HG03175 (cell line): ENCODE results near the gene SPIN1.
A peak's percentile ranks its signal among the peaks of the same experiment; 100 is the strongest.
"Not testable (repeated sequence)": the region's sequence is repeated elsewhere in the genome, so short reads cannot be mapped to it uniquely, and the experiment has no call there.

ENCODE experiments used
- ATAC-seq: cut with Tn5 transposase; IDR thresholded peaks from one replicate; pipeline ENCODE4 v1.9.1; 2021; ENCODE audit warnings: mild to moderate bottlenecking, moderate library complexity; ENCODE audit not compliant: unreplicated experiment

Gene SPIN1

DNA sequence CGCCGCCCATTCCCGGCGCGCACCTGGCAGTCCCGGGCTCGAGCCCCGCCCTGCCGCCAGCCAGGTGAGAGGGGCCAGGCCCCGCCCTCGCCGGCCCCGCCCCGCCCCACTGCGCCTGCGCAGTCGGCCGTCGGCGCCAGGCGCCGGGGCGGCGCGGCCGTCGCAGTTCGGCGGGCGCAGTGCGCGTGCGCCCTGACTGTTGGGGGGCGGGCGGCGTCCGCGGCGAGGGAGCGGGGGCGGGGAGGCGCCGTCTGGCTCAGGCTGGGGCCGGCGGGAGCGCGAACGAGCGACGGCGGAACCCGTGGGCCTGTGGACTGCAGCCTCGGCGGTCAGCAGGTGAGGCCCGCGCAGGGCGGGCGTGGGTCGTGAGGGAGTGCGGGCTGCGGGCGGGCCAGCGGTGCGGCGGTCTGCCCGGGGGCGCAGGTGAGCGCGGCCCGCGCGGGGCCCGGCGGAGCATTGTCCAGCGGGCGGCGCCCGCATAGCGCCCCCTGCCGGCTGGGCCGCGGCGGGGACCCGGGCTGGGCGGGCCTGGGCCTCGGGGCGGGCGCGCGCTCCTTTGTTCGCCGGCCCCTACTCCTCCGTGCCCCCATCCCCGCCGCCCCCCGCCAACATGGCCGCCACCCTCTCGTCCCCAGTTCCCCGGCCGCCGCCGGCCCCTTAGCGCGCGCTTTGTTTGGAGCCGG, at the start of gene SPIN1:
Gene SPIN1 (plus strand): TSS at position 242 of the 683 bp plus-strand sequence. CDS start 38,096 bp downstream, outside the sequence.
- ATAC-seq: peak; percentile 85

DNA sequence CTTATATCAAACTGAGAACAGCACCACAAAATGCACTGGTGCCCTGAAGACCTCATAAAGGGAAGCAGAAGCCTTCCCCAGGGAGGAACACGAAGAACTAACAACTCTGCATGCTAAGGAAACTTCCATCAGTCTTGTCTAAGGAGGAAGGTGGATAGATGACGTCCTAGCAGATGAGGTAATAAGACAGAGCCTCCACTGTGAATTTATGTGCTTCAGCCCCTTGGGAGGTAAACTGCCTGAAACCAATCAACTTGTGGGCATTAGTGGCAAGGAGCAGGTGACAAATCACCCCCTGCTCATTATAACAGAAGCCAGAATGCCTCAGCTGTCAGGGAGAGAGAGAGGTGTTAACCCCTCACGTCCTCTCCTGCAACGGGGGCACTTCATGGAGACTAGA, 48.9 kb upstream of the SPIN1 start:
- no peak for ATAC-seq

DNA sequence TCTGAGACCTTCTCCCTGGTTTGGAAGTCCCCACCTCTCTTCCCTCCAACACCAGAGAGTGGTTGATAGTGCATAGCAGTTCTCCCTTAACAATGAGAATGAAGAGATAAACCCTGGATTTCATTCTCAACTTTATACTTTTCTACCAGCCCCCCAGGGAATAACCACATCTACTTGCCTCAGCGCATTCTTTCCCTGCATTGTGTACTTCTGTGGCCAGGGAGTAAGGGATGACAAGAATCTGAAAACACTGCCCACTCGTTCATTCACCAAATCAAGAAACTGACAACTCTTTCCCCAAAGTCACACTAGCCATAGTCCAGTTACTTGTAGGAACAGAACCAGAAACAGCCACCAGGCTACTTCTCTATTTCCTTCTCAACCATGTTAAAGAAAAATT, 46.0 kb upstream of the SPIN1 start:
- ATAC-seq: no peak

DNA sequence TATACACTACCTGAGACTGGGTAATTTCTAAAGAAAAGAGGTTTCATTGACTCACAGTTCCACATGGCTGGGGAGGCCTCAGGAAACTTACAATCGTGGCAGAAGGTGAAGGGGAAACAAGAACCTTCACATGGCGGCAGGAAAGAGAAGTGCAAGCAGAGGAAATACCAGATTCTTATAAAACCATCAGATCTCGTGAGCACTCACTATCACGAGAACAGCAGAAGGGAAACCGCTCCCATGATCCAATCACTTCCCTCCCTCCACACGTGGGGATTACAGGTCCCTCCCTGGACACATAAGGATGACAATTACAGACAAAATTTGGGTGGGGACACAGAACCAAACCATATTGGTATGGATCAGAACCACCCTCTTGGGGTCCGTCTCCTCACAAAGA, 44.2 kb upstream of the SPIN1 start:
- ATAC-seq: no peak

- not testable (repeated sequence) for ATAC-seq
Measured at GRCh38 chr9:88350354-88350753, 37.9 kb upstream of the SPIN1 start.

GRCh38 chr9:88355166-88355565, 33.1 kb upstream of the SPIN1 start:
- no peak for ATAC-seq

GRCh38 chr9:88357250-88357649, 31.0 kb upstream of the SPIN1 start:
- ATAC-seq: not testable (repeated sequence)

DNA sequence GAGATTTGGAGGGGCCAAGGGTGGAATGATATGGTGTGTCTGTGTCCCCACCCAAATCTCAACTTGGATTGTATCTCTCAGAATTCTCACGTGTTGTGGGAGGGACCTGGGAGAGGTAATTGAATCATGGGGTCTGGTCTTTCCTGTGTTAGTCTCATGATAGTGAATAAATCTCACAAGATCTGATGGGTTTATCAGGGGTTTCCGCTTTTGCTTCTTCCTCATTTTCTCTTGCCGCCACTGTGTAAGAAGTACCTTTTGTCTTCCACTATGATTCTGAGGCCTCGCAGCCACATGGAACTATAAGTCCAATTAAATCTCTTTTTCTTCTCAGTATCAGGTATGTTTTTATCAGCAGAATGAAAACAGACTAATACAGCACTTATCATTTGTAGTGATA, 29.5 kb upstream of the SPIN1 start:
- no peak for ATAC-seq

- no peak for ATAC-seq
Measured at GRCh38 chr9:88359974-88360373, 28.3 kb upstream of the SPIN1 start.

GRCh38 chr9:88362681-88363080, 25.6 kb upstream of the SPIN1 start:
- ATAC-seq: no peak

GRCh38 chr9:88363661-88364060, 24.6 kb upstream of the SPIN1 start:
- no peak for ATAC-seq

- ATAC-seq: no peak
Measured at GRCh38 chr9:88364706-88365105, 23.5 kb upstream of the SPIN1 start.

GRCh38 chr9:88370346-88370745, 17.9 kb upstream of the SPIN1 start:
- ATAC-seq: no peak

DNA sequence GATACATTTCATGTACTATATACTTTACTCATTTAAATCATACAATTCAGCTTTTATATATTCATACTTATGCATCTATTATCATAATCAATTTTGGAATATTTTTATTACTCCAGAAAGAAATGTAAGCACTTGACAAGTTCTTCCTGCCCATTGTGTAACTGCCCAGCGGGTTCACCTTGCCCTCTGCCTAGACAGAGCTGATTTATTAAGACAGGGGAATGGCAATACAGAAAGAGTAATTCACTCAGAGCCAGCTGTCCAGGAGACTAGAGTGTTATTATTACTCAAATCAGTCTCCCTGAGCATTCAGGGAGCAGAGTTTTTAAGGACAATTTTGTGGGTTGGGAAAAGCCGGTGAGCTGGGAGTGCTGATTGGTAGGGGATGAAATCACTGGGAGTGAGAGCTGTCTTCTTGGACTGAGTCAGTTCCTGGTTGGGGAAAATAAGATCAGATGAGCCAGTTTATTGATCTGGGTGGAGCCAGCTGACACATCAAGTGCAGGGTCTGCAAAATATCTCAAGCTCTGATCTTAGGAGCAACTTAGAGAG, 16.1 kb upstream of the SPIN1 start:
- no peak for ATAC-seq

DNA sequence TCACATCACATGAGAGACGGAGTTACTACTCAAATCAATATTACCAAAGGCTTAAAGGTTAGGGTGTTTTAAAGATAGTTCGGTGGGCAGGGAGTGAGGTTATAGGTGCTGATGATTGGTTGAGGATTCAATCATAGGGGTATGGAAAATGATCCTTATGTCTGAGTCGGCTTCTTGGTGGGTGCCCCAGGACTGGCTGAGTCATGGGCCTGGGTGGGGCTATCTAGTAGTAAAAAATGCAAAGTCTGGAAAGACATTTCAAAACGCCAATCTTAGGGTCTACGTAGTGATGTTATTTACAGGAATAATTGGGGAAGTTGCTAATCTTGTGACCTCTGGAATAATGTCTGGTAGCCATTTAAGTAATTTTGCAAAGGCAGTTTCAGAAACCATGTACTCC, 15.2 kb upstream of the SPIN1 start:
- ATAC-seq: no peak

GRCh38 chr9:88378317-88378716, 9.9 kb upstream of the SPIN1 start:
- ATAC-seq: no peak

DNA sequence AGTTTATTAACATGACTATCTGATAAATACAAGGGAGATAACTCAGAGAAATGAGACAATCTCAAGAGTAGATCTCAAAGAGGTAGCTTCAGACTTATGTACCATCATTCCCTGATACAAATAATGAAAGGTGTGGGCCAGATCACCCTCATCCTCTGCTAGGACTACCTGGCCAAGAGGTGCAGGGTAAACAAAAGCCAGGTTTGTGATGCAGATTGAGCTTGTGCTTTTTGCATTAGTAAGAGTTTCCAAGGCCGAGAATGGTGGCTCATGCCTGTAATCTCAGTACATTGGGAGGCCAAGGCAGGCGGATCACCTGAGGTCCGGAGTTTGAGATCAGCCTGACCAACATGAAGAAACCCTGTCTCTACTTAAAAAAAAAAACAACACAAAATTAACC, 8.9 kb upstream of the SPIN1 start:
- no peak for ATAC-seq

GRCh38 chr9:88380118-88380517, 8.1 kb upstream of the SPIN1 start:
- ATAC-seq: no peak

GRCh38 chr9:88381322-88381721, 6.9 kb upstream of the SPIN1 start:
- not testable (repeated sequence) for ATAC-seq

DNA sequence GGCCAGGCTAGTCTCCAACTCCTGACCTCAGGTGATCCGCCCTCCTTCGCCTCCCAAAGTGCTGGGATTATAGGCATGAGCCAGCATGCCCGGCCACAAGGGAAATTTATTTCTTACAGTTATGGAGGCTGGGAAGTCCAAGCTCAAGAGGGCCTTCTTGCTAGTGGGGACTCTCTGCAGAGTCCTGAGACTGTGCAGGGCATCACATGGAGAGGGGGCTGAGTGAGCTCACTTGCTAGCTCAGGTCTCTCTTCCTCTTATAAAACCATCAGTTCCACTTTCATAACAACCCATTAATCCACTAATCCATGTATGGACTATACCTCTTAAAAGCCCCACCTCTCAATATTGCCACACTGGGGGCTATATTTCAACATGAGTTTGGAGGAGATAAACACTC, 5.1 kb upstream of the SPIN1 start:
- ATAC-seq: no peak

DNA sequence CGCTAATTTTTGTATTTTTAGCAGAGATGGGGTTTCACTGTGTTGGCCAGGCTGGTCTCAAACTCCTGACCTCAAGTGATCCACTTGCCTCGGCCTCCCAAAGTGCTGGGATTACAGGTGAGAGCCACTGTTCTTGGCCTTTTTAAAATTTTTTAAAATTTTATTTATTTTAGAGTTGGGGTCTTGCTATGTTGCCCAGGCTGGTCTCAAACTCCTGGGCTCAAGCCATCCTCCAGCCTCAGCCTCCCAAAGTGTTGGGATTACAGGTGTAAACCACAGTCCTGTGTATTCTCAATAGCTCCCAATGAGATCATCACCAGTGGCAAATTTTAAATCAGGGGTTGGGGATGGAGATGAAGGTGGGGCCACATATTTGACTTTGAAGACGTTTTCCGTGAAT, 2.1 kb upstream of the SPIN1 start:
- ATAC-seq: not testable (repeated sequence)

- ATAC-seq: no peak
Measured at GRCh38 chr9:88387036-88387551, 1.1 kb upstream of the SPIN1 start.
